ENCODE results near the gene FBH1.
"Not testable (repeated sequence)": the region's sequence is repeated elsewhere in the genome, so short reads cannot be mapped to it uniquely, and the experiment has no call there.

Gene FBH1

DNA sequence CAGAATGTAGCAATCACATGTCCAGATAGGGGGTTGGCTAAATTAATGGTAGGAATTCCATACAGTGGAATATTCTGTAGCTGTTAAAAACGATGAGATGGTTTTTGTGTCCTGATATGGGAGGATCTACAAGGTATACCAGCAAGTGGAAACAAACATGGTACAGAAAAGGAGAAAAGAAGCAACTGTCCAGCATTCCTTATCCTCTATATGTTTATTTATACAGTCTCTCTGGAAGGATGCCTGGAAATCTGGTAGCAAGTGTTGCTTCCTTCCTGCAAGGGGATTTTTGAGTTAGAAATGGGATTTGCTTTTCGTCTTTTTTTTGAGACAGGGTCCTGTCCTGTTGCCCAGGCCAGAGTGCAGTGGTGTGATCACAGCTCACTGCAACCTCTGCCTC, 68.0 kb downstream of the FBH1 start:
- no peak for DNase-seq (ENCODE audit: low read depth in 4 of 4, low spot score in 1 of 4)

DNA sequence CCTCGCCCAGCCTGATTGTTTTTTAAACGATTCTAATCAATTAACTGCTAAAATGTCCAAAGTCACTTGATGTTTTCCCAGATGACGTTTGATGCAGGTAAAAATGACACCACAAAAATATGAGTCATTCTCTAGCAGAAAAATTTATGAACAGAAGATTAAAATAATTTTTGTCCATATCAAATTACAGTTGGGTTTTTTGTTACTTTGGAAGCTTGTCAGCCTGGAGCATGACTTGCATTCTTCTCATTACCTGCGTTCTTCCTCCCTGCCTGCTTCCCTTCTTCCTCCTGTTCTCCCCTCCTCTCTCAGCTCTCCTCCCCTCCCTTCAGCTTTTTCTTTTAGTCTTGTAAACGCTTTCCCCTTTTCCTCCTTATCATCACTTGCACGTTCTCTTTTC, 68.6 kb downstream of the FBH1 start:
- DNase-seq (ENCODE audit: low read depth in 4 of 4, low spot score in 1 of 4) = no peak

DNA sequence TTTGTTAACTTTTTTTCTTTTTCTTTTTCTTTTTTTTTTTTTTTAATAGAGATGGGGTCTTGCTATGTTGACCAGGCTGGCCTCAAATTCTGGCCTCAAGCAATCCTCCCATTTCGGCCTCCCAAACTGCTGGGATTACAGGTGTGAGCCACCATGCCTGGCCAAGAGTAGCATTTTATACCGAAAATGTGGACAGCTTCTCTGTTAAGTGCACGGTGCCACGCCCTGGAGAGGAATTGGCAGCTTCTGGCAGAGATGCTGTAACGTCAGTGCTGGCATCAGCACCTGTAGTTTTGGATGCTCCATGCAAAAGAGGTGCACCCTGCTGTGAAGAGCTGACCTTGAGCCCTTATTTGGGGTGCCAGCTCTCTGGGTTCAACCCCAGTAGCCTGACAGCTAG, 69.1 kb downstream of the FBH1 start:
- DNase-seq (ENCODE audit: low read depth in 4 of 4, low spot score in 1 of 4) = no peak

DNA sequence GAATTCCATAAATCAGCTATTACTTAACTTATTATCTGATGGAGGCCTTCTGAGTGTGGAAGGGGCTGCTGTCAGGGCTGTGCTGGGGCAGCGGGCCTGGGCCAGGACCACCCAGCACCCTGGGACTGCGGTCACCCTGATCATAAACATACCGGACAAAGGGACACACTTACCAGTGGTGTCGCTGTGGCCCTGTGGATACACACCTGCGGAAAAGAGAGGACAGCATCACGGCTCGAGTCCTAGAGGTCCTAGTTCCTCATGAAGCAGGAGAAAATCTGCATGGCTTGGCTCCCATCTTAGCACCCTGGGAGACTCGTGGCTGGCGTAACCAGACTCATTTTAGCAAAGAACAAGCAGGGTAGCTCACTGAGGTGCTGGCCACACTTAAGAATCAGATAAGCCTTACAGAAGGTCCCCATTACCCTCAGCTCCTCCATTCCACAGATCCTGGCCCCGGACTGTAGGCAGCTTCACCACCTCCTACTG, 69.6 kb downstream of the FBH1 start:
- DNase-seq (ENCODE audit: low read depth in 4 of 4, low spot score in 1 of 4) = no peak

DNA sequence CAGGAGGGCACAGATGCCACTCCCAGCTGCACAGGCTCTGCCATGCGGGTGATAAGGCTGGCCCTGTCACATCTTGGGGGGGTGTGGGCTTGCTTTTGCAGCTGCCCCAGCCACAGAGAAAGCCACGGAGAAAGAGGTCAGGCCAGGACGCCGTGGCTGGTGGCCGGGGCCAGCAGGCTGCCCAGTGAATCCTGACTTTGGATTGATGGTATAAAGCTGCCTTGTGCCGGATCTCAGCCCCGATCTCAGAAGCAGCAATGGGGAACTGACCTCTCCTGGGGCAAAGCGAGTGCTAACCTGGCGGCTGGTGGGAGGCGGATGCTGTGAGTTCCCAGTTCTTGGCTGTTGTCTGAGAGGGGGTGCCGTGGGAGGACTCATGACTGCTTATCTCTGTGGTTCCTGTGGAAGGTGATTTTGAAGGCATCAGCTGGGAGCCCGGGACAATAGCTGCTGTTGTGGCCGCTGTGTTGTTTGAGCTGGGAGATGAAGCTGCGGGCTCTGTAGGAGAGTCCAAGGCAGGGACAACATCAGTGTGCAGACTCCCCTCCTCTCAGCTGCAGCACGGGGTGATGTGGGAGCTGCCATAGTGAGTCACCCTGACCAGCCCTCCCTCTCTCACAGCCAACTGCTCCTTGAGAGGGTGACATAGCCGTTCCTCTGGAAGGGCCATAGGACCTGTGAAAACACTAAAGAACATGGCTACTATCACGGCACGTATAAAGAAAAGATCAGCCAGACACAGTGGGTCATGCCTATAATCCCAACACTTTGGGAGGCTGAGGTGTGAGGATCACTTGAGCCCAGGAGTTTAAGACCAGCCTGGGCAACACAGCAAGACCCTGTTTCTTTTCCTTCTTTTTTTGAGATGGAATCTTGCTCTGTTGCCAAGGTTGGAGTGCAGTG, 70.3 kb downstream of the FBH1 start:
- DNase-seq (ENCODE audit: low read depth in 4 of 4, low spot score in 1 of 4) = no peak

DNA sequence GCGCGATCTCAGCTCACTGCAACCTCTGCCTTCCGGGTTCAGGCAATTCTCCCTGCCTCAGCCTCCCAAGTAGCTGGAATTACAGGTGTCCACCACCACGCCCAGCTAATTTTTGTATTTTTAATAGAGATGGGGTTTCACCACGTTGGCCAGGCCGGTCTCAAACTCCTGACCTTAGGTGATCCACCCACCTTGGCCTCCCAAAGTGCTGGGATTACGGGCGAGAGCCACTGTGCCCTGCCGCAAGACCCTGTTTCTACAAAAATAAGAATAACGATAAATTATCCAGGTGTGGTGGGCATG, 70.9 kb downstream of the FBH1 start:
- DNase-seq (ENCODE audit: low read depth in 4 of 4, low spot score in 1 of 4) = not testable (repeated sequence)

DNA sequence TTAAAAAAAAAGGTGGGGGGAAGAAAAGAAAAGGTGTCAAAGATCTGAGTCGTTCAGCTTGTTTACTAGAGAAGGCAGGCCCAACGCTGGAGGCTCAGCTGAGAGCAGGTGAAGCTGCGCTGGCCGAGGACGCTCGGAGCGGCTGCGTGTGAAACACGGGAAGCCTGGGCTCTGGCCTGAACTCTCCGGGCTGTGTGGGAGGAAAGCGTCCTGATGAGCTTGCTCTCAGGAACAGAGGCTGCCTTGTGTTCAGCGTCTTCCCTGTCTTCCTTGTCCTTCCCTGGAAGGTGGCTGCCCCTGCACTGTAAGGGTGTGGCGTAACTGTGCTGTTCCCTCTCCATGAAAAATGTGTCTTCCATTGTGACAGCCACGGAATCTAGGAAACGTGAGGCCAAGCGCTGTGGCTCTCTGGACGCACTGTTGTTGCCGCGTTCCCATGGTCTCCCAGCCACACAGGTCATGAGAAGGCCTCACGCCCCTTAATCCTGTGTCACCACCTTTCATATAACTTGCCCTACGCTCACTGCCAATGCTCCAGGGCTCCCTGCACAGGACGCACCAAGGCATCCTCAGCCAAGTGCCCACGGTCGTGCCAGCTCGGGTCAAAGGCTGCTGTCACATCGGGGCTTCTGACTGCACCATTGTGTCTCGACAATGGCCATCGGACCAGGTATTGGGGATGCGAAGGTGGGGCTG, 71.5 kb downstream of the FBH1 start:
- no peak for DNase-seq (ENCODE audit: low read depth in 4 of 4, low spot score in 1 of 4)

DNA sequence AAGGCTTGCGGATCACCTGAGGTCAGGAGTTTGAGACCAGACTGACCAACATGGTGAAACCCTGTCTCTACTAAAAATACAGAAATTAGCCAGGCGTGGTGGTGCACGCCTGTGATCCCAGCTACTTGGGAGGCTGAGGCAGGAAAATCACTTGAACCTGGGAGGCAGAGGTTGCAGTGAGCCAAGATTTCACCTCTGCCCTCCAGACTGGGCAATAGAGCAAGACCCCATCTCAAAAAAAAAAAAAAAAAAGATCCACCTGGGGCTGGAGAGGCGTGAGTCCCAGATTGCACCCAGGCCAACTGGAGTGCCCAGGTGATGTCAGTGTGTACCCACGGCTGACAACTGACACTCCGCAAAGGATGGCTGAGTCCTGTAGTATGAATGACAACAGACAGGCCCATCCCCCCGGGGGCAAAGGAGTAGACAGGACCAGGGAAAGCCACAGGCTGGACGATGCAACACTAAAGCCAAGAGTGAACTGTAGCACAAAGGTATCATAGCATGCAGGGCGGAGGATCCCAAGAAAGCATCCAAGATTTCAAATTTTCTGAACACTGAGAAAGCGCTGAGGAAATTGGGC, 72.4 kb downstream of the FBH1 start:
- not testable (repeated sequence) for DNase-seq (ENCODE audit: low read depth in 4 of 4, low spot score in 1 of 4)

DNA sequence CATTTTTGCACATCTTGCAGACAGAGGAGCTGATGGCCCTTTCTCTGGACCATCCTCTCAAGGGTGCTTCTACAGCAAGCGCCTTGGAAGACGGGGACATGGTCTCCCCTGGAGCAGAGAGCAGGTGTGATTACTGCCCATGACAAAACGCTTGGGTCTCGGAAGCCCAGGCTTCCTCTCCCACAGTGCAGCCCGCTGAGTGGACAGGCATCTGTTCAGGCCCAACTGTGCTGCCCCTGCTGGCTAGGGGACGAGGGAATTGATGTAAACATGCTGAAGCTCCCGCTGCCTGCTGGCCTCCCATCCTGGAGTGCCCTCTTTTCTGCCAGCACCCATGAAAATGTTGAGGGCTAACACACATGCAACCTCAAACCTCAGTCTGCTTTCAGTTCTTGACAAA, 73.0 kb downstream of the FBH1 start:
- no peak for DNase-seq (ENCODE audit: low read depth in 4 of 4, low spot score in 1 of 4)

DNA sequence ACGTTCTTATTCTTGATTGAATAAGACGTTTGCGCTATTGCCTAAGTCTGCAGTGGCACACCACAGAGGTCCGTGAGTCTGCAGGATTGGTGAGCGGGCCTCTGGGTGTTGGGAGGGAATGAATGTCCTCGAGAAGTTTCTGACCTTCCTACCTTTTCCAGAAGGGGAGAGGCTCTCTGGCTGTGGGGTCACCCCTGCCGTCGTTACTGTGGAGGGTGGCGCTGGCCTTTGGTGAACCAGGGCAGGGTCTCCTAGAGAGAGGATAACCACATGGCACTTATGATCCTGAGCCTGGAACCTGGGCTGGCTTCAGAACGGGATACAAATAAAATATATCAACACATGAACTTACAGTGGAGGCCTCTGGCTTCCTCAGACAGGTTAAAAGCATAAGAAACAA, 73.5 kb downstream of the FBH1 start:
- DNase-seq (ENCODE audit: low read depth in 4 of 4, low spot score in 1 of 4) = no peak

DNA sequence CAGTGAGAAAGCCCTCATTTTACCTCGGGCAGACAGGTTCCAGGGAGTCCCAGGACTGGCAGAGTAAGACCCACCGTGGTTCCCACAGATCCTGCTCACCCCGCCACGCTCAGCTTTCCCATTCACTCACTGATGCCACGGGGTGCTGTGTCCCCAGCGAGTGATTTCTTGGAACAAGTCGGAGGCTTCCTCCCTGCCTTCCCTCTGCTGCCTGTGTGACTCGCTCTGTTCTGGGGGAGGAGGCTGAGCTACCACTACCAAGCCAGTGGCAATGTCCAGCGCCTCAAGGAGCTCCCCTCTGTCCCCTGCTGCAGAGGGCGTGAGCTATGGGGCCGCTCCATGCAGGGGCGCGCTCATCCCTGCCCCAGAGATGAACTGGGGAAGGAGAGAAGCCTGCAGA, 74.7 kb downstream of the FBH1 start:
- no peak for DNase-seq (ENCODE audit: low read depth in 4 of 4, low spot score in 1 of 4)

DNA sequence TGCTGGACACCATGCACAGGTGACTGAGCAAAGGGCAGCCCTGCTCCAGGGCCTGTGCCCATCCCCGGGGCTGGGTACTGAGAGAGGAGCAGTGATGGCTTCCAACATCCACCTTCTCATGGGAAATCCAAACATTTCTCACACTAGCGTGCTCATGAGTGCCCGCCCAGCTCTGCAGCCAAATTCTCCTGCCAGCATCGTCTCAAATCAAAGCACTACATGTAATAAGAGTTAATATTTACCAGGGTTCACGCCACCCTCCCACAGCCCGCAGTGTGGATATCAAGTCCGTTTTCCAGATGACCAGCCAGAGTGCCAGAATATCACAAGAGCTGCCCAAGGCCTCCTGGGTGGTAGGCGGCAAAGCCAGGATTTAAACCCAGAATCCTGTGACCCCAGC, 75.2 kb downstream of the FBH1 start:
- DNase-seq (ENCODE audit: low read depth in 4 of 4, low spot score in 1 of 4) = no peak

DNA sequence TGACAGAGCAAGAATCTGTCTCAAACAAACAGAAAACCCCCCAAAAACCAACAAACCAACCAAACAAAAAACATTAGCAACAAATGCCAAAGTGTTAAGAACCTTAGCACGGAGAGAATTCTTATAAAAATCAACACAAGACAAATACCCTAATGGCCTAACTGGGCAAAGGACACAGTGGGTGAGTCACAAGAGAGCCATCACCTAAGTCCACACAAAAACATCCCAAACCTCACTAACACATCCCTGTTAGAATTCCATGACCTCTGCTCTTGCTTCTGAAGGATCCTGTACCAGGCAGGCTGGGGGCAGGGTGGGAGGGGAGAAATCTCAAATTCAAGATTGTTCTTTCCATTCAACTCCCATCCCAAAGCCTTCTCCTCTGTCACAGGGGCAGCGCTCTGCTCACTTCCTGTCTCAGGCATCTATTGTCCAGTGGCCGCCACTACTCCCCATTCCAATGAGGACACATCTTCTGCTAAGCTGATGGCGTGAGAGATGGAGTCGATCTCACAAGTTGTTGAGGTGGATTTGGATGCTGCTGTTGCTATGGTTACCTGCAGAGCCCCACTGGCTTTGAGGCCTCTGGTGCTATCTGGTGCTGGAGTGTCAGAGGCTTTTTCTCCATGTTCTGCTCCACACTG, 78.1 kb downstream of the FBH1 start:
- no peak for DNase-seq (ENCODE audit: low read depth in 4 of 4, low spot score in 1 of 4)

DNA sequence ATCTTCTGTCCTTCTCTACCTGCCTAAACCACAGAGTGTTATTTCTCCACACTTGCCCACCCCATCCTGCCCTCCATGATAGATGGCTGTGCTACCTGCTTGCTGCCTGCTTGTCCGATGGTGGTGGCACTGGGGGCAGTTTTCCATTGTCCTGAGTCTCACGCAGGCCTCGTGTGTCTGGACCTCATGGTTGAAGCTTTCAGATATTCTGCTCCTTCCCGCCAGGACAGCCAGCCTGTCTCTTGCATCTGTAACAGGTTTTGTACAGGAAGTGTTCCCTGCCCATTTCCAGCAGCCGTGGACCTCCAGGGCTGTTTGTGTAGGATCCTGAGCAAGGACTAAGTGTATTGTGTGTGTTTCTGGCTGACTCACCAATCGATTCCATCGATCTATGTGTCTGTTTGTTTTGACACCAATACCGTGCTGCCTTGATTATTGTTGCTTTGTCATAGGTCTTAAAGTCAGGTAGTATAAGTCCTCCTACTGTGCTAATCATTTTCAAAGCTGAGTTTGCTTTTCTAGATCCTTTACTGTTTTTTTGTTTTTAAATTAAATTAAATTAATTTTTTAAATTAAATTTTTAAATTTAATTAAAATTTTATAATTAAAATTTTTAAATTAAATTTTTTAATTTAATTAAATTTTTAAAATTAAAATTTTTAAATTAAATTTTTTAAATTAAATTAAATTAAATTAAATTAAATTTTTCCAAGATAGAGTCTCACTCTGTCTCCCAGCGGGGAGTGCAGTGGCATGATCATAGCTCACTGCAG, 78.8 kb downstream of the FBH1 start:
- no peak for DNase-seq (ENCODE audit: low read depth in 4 of 4, low spot score in 1 of 4)

DNA sequence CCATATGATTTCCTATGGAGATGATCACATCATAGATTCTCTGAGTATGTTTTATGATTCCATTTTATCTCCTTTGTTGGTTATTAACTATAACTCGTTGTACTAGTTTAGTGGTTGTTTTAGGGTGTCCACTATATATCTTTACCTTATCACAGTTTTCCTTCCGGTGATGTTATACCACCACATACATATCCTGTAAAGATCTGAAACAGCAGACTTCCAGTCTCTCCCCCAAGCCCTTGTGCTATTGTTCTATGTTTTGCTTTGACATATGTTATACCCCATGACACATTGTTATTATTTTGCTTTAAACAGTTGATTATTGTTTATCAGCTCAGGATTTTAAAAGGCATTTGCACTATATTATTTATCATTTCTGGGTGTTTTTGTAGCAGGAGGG, 80.0 kb downstream of the FBH1 start:
- DNase-seq (ENCODE audit: low read depth in 4 of 4, low spot score in 1 of 4) = no peak

DNA sequence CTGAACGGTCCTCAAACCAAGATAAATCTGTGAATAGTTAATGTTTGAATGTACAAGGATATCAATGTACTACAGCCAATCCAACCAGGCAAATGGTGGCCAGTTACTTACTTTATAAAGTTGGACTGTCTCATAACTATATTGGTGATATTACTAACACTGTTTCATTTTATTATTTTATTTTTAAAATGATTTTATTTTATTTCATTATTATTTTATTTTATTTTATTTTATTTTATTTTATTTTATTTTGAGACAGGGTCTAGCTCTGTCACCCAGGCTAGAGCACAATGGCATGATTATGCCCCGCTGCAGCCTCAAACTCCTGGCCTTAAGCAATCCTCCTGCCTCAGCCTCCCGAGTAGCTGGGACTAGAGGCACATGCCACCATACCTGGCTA, 80.5 kb downstream of the FBH1 start:
- DNase-seq (ENCODE audit: low read depth in 4 of 4, low spot score in 1 of 4) = no peak

DNA sequence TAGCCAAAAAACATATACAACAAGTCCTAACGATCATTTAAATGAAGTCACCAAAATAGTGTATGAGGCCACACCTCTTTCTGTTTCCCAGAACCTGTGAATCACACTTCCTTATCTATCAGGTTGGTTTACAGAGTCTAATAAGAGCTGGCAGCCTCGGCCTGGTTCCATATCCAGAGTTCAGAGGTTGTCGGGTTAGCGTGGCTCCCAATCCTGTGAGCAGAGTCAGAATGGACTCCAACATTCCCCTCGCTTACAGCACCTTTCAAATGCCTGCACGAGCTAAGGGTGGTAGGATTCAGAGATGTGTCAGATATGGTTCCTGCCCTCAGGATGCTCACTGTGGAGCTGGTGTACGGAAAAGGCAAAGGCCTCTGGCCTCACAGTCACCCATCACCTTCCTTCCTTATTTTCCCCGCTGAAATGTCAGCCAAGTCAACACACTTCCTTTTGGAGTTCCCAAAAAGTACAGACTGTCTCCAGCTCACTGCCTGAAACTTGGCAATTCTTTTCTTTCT, 81.3 kb downstream of the FBH1 start:
- DNase-seq (ENCODE audit: low read depth in 4 of 4, low spot score in 1 of 4) = no peak

DNA sequence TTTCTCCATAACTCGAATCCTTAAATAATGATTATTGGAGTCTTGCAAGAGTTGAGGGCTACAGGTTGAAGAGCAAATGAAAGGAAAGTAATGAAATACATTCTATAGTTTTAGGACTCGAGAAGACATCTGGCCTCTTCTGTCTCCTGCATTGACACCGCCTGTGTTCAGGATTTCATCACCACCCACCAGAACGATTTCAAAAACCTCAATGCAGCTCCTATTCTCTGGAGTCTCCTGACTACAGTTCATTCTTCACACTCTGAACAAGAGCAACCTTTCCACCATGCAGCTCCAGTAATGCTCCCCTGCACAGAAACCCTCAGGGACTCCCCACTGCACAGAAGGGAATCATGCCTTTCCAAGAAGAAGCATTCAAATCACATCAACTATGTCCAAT, 81.8 kb downstream of the FBH1 start:
- DNase-seq (ENCODE audit: low read depth in 4 of 4, low spot score in 1 of 4) = no peak

DNA sequence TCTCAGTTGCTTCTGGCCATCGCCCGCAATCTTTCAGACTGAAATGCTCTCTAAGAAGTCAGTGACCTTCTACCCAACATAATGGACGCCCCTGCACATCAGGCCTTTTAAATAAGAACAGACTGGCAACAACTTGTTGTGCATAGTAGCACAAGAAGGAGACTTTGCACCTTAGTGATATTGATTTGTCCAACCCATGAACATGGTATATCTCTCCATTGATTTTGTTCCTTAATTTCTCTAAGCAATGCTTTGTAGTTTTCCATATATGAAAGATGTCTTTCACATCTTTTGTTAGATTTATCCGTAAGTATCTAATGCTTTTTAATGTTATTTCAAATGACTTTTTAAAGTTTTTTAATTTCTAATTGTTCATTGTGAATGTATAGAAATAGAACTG, 83.0 kb downstream of the FBH1 start:
- no peak for DNase-seq (ENCODE audit: low read depth in 4 of 4, low spot score in 1 of 4)

DNA sequence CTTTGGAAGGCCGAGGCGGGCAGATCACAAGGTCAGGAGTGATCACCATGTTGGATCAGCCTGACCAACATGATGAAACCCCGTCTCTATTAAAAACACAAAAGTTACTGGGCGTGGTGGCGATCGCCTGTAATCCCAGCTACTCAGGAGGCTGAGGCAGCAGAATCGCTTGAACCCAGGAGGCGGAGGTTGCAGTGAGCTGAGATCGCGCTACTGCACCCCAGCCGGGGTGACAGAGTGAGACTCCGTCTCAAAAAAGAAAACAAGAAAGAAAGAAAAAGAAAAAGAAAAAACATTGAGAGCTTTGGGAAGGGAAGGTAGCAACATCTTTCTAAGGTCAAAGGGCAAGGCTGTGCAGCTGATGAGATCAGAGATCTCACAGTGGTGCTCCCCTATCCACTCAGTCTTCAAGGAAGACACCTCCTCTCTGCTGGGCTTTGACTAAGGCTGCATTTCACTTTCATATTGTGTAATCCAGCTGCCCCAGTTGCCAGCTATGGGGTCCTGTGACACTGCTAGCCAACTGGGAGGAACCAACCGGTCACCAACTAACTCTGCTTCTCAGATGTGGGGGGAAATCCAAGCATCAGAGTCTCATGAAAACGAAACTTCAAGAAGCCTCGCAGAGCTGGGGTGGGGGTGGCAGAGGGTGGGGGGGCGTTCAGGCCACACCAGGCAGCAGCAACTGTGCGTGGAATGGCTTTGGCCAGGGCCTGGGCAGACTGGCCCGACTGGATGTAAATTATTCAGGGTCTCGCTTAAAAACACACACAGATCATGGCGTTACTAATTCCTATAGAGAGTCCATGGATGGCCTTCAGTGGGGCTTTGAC, 85.8 kb downstream of the FBH1 start:
- DNase-seq (ENCODE audit: low read depth in 4 of 4, low spot score in 1 of 4) = peak in 3 of 4 experiments; percentile 26 to 58 (median 28)

Data from stimulated activated CD4-positive, alpha-beta T cell treated with anti-CD3 and anti-CD28 coated beads, Interleukin-1b, Interleukin-23, amount 100 ng/mL, for 24 hours (primary cell).